ENCODE measurements around the gene WDTC1.
A peak's percentile ranks its signal among the peaks of the same experiment; 100 is the strongest.

Gene WDTC1

GRCh38 chr1:27246194-27246593 is 11.8 kb downstream of the WDTC1 start:
- Histone ChIP-seq H3K9me3 (ENCODE audit: control insufficient read depth, insufficient read depth, low read length) (no peaks in the 10 kb centered on the region), H3K27ac (ENCODE audit: low read length) (no peak overlapping the region), H3K36me3 (ENCODE audit: control insufficient read depth, insufficient read depth, low read length) (no peaks in the 10 kb centered on the region), H3K27me3 (ENCODE audit: control insufficient read depth, insufficient read depth, low read length) (no peaks in the 10 kb centered on the region), H3K4me1 (ENCODE audit: control insufficient read depth, insufficient read depth, low read length) (no peaks in the 10 kb centered on the region), H3K4me3 (ENCODE audit: low read length) (no peak overlapping the region)
- no CpG with 5 or more reads among the region's 1 CpG for WGBS (ENCODE audit: insufficient coverage, insufficient read length)
- DNase-seq (ENCODE audit: low read depth, low spot score): no peak

GRCh38 chr1:27253596-27253995 is 19.2 kb downstream of the WDTC1 start:
- no peak for DNase-seq (ENCODE audit: low read depth, low spot score)
- Histone ChIP-seq H3K27me3 (ENCODE audit: control insufficient read depth, insufficient read depth, low read length) (no peaks in the 10 kb centered on the region), H3K27ac (ENCODE audit: low read length) (no peak overlapping the region), H3K9me3 (ENCODE audit: control insufficient read depth, insufficient read depth, low read length) (no peaks in the 10 kb centered on the region), H3K36me3 (ENCODE audit: control insufficient read depth, insufficient read depth, low read length) (no peaks in the 10 kb centered on the region), H3K4me3 (ENCODE audit: low read length) (no peak overlapping the region), H3K4me1 (ENCODE audit: control insufficient read depth, insufficient read depth, low read length) (no peaks in the 10 kb centered on the region)
- no CpG with 5 or more reads among the region's 3 CpGs for WGBS (ENCODE audit: insufficient coverage, insufficient read length)

GRCh38 chr1:27255136-27255535 is 20.7 kb downstream of the WDTC1 start:
- H3K36me3 ChIP-seq (ENCODE audit: control insufficient read depth, insufficient read depth, low read length): no peaks in the 10 kb centered on the region
- H3K27me3 ChIP-seq (ENCODE audit: control insufficient read depth, insufficient read depth, low read length): no peaks in the 10 kb centered on the region
- no peaks in the 10 kb centered on the region for H3K9me3 ChIP-seq (ENCODE audit: control insufficient read depth, insufficient read depth, low read length)
- no peak overlapping the region for H3K27ac ChIP-seq (ENCODE audit: low read length)
- no peaks in the 10 kb centered on the region for H3K4me1 ChIP-seq (ENCODE audit: control insufficient read depth, insufficient read depth, low read length)
- DNase-seq (ENCODE audit: low read depth, low spot score): no peak
- H3K4me3 ChIP-seq (ENCODE audit: low read length): no peak overlapping the region

GRCh38 chr1:27257155-27257554 is 22.7 kb downstream of the WDTC1 start:
- WGBS (ENCODE audit: insufficient coverage, insufficient read length): no CpG with 5 or more reads among the region's 6 CpGs
- H3K4me3 ChIP-seq (ENCODE audit: low read length): no peak overlapping the region
- DNase-seq (ENCODE audit: low read depth, low spot score): no peak

GRCh38 chr1:27258598-27258997 is 24.2 kb downstream of the WDTC1 start:
- no peak for DNase-seq (ENCODE audit: low read depth, low spot score)
- WGBS (ENCODE audit: insufficient coverage, insufficient read length): no CpG with 5 or more reads among the region's 6 CpGs
- Histone ChIP-seq H3K27ac (ENCODE audit: low read length) (no peak overlapping the region), H3K4me3 (ENCODE audit: low read length) (no peak overlapping the region), H3K9me3 (ENCODE audit: control insufficient read depth, insufficient read depth, low read length) (no peaks in the 10 kb centered on the region), H3K36me3 (ENCODE audit: control insufficient read depth, insufficient read depth, low read length) (no peaks in the 10 kb centered on the region), H3K27me3 (ENCODE audit: control insufficient read depth, insufficient read depth, low read length) (no peaks in the 10 kb centered on the region), H3K4me1 (ENCODE audit: control insufficient read depth, insufficient read depth, low read length) (no peaks in the 10 kb centered on the region)

More at GRCh38 chr1:27257155-27257554, 22.7 kb downstream of the WDTC1 start:
- Histone ChIP-seq H3K4me1 (ENCODE audit: control insufficient read depth, insufficient read depth, low read length) (no peaks in the 10 kb centered on the region), H3K9me3 (ENCODE audit: control insufficient read depth, insufficient read depth, low read length) (no peaks in the 10 kb centered on the region), H3K27ac (ENCODE audit: low read length) (no peak overlapping the region), H3K27me3 (ENCODE audit: control insufficient read depth, insufficient read depth, low read length) (no peaks in the 10 kb centered on the region), H3K36me3 (ENCODE audit: control insufficient read depth, insufficient read depth, low read length) (no peaks in the 10 kb centered on the region)

- Histone ChIP-seq H3K4me3 (ENCODE audit: low read length) (no peak overlapping the region), H3K4me1 (ENCODE audit: control insufficient read depth, insufficient read depth, low read length) (no peaks in the 10 kb centered on the region), H3K27ac (ENCODE audit: low read length) (no peak overlapping the region), H3K9me3 (ENCODE audit: control insufficient read depth, insufficient read depth, low read length) (no peaks in the 10 kb centered on the region), H3K27me3 (ENCODE audit: control insufficient read depth, insufficient read depth, low read length) (no peaks in the 10 kb centered on the region), H3K36me3 (ENCODE audit: control insufficient read depth, insufficient read depth, low read length) (no peaks in the 10 kb centered on the region)
- WGBS (ENCODE audit: insufficient coverage, insufficient read length): no CpG with 5 or more reads among the region's 5 CpGs
- no peak for DNase-seq (ENCODE audit: low read depth, low spot score)
Observed at GRCh38 chr1:27267153-27267552, 32.7 kb downstream of the WDTC1 start.

- Histone ChIP-seq H3K27ac (ENCODE audit: low read length) (no peak overlapping the region), H3K36me3 (ENCODE audit: control insufficient read depth, insufficient read depth, low read length) (no peaks in the 10 kb centered on the region), H3K4me1 (ENCODE audit: control insufficient read depth, insufficient read depth, low read length) (no peaks in the 10 kb centered on the region), H3K9me3 (ENCODE audit: control insufficient read depth, insufficient read depth, low read length) (no peaks in the 10 kb centered on the region), H3K4me3 (ENCODE audit: low read length) (no peak overlapping the region), H3K27me3 (ENCODE audit: control insufficient read depth, insufficient read depth, low read length) (no peaks in the 10 kb centered on the region)
- DNase-seq (ENCODE audit: low read depth, low spot score): no peak
- WGBS (ENCODE audit: insufficient coverage, insufficient read length): 100% methylated on average over 1 of the region's 4 CpGs
Observed at GRCh38 chr1:27269276-27269675, 34.8 kb downstream of the WDTC1 start.

- H3K4me1 ChIP-seq (ENCODE audit: control insufficient read depth, insufficient read depth, low read length): no peaks in the 10 kb centered on the region
- no peak overlapping the region for H3K27ac ChIP-seq (ENCODE audit: low read length)
- H3K4me3 ChIP-seq (ENCODE audit: low read length): no peak overlapping the region
- H3K9me3 ChIP-seq (ENCODE audit: control insufficient read depth, insufficient read depth, low read length): no peaks in the 10 kb centered on the region
- H3K36me3 ChIP-seq (ENCODE audit: control insufficient read depth, insufficient read depth, low read length): no peaks in the 10 kb centered on the region
- no CpG with 5 or more reads among the region's 1 CpG for WGBS (ENCODE audit: insufficient coverage, insufficient read length)
- H3K27me3 ChIP-seq (ENCODE audit: control insufficient read depth, insufficient read depth, low read length): no peaks in the 10 kb centered on the region
- DNase-seq (ENCODE audit: low read depth, low spot score): no peak
Observed at GRCh38 chr1:27274204-27274603, 39.8 kb downstream of the WDTC1 start.

GRCh38 chr1:27275696-27276095 is 41.3 kb downstream of the WDTC1 start:
- WGBS (ENCODE audit: insufficient coverage, insufficient read length): no CpG with 5 or more reads among the region's 3 CpGs
- Histone ChIP-seq H3K9me3 (ENCODE audit: control insufficient read depth, insufficient read depth, low read length) (no peaks in the 10 kb centered on the region), H3K4me3 (ENCODE audit: low read length) (no peak overlapping the region), H3K27me3 (ENCODE audit: control insufficient read depth, insufficient read depth, low read length) (no peaks in the 10 kb centered on the region), H3K27ac (ENCODE audit: low read length) (no peak overlapping the region), H3K36me3 (ENCODE audit: control insufficient read depth, insufficient read depth, low read length) (no peaks in the 10 kb centered on the region), H3K4me1 (ENCODE audit: control insufficient read depth, insufficient read depth, low read length) (no peaks in the 10 kb centered on the region)
- DNase-seq (ENCODE audit: low read depth, low spot score): no peak

- H3K36me3 ChIP-seq (ENCODE audit: control insufficient read depth, insufficient read depth, low read length): peaks cover 7% of the 10 kb centered on the region; the same call in 1 of the 2 replicates
- H3K27me3 ChIP-seq (ENCODE audit: control insufficient read depth, insufficient read depth, low read length): no peaks in the 10 kb centered on the region
- no peaks in the 10 kb centered on the region for H3K9me3 ChIP-seq (ENCODE audit: control insufficient read depth, insufficient read depth, low read length)
- no peak overlapping the region for H3K4me3 ChIP-seq (ENCODE audit: low read length)
- H3K27ac ChIP-seq (ENCODE audit: low read length): no peak overlapping the region
- peak; percentile 45 for DNase-seq (ENCODE audit: low read depth, low spot score)
- WGBS (ENCODE audit: insufficient coverage, insufficient read length): no CpG with 5 or more reads among the region's 11 CpGs
- no peaks in the 10 kb centered on the region for H3K4me1 ChIP-seq (ENCODE audit: control insufficient read depth, insufficient read depth, low read length)
Observed at GRCh38 chr1:27284425-27285273, 50.2 kb downstream of the WDTC1 start.

GRCh38 chr1:27285274-27285660 is 50.8 kb downstream of the WDTC1 start:
- Histone ChIP-seq H3K4me1 (ENCODE audit: control insufficient read depth, insufficient read depth, low read length) (no peaks in the 10 kb centered on the region), H3K4me3 (ENCODE audit: low read length) (no peak overlapping the region), H3K27me3 (ENCODE audit: control insufficient read depth, insufficient read depth, low read length) (no peaks in the 10 kb centered on the region), H3K9me3 (ENCODE audit: control insufficient read depth, insufficient read depth, low read length) (no peaks in the 10 kb centered on the region), H3K36me3 (ENCODE audit: control insufficient read depth, insufficient read depth, low read length) (peaks cover 7% of the 10 kb centered on the region; the same call in 1 of the 2 replicates), H3K27ac (ENCODE audit: low read length) (no peak overlapping the region)
- WGBS (ENCODE audit: insufficient coverage, insufficient read length): 100% methylated on average over 1 of the region's 2 CpGs
- no peak for DNase-seq (ENCODE audit: low read depth, low spot score)

All from iPS DF 6.9 (cell line).